ENCODE data around the gene TXNIP. TPM values are rescaled to one million over a fixed set of nuclear protein-coding genes. Genes with fewer than 3 reads are reported as not detected.
A peak's percentile ranks its signal among the peaks of the same experiment; 100 is the strongest.

TXNIP gene
- total RNA-seq, 1 experiment from 2014 or later = 27.3 TPM

DNA sequence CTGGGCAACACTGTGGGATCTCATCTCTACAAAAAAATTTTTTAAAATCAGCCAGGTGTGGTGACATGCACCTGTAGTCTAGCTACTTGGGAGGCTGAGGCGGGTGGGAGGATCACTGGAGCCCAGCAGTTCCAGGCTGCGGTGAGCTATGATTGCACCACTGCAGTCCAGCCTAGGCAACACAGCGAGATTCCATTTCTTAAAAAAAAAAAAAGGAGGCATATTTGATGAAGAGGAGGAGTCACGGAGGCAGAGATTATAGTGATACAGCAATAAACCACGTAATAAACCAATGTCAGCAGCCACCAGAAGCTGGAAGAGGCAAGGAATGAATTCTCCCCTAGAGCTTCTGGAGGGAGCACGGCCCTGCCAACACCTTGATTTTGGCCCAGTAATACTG lies 42.5 kb downstream of the TXNIP start:
- no peak for TF ChIP-seq EZH2 (IDR thresholded peaks at IDR 0.05; ENCODE audit: borderline replicate concordance, low read depth, low read length, poor library complexity, severe bottlenecking)
- TF ChIP-seq CTCF (conservative IDR thresholded peaks at IDR 0.05; ENCODE audit: low read depth, low read length) = no peak
- no peaks in the 10 kb centered on the region for H3K27me3 ChIP-seq (replicated peaks; ENCODE audit: insufficient read depth, low read depth, low read length, poor library complexity)
- H3K4me1 ChIP-seq (ENCODE audit: insufficient read depth, low read length, poor library complexity, severe bottlenecking) = peaks cover 34% of the 10 kb centered on the region
- no peaks in the 10 kb centered on the region for H3K36me3 ChIP-seq (ENCODE audit: insufficient read depth, low read length, poor library complexity, severe bottlenecking)
- no peak for DNase-seq (ENCODE audit: low spot score)
- intact Hi-C loops (cut with micrococcal nuclease; ENCODE audit: unreplicated experiment) = no loop called here
- H3K4me3 ChIP-seq (ENCODE audit: low read depth, low read length, poor library complexity, severe bottlenecking) = no peak overlapping the region
- H3K27ac ChIP-seq (ENCODE audit: low read depth, low read length, poor library complexity, severe bottlenecking) = peak overlapping the region; percentile 2
- BruUV-seq (replicated peaks) = no TSS peak
- ChIA-PET POLR2A (ENCODE audit: low non-redundant PET) (interaction anchor here (0.6 to 1.1 kb wide), 2 partner anchors 10 to 18 kb away, joined by 5 to 7 read pairs; no protein-coding TSS in a partner anchor), CTCF (interaction anchor here (1.3 kb wide), 1 partner anchor 62 kb away, joined by 3 read pairs; no protein-coding TSS in a partner anchor)
- no peaks in the 10 kb centered on the region for H3K9me3 ChIP-seq (ENCODE audit: low read depth, low read length, poor library complexity, severe bottlenecking)

DNA sequence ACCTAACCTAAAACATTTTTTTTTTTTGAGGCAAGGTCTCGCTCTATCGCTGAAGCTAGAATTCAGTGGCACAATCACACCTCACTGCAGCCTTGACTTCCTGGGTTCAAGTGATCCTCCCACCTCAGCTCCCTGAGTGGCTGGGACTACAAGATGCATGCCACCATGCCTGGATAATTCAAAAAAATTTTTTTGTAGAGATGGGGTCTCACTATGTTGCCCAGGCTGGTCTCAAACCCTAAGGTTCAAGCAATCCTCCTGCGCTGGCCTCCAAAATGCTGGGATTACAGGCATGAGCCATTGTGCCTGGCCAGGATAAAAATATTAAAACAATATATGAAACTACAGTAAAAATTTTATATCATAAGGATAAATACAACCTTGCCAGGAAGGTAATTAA lies 43.5 kb downstream of the TXNIP start:
- no peaks in the 10 kb centered on the region for H3K36me3 ChIP-seq (ENCODE audit: insufficient read depth, low read length, poor library complexity, severe bottlenecking)
- no peaks in the 10 kb centered on the region for H3K27me3 ChIP-seq (replicated peaks; ENCODE audit: insufficient read depth, low read depth, low read length, poor library complexity)
- no peak overlapping the region for H3K27ac ChIP-seq (ENCODE audit: low read depth, low read length, poor library complexity, severe bottlenecking)
- no TSS peak for BruUV-seq (replicated peaks)
- no peaks in the 10 kb centered on the region for H3K9me3 ChIP-seq (ENCODE audit: low read depth, low read length, poor library complexity, severe bottlenecking)
- H3K4me1 ChIP-seq (ENCODE audit: insufficient read depth, low read length, poor library complexity, severe bottlenecking) = peaks cover 25% of the 10 kb centered on the region
- ChIA-PET CTCF (no interaction called here), POLR2A (ENCODE audit: low non-redundant PET) (interaction anchor here (1.1 kb wide), 1 partner anchor 11 kb away, joined by 7 read pairs; no protein-coding TSS in a partner anchor)
- intact Hi-C loops (cut with micrococcal nuclease; ENCODE audit: unreplicated experiment) = no loop called here
- TF ChIP-seq EZH2 (IDR thresholded peaks at IDR 0.05; ENCODE audit: borderline replicate concordance, low read depth, low read length, poor library complexity, severe bottlenecking) = no peak
- no peak for TF ChIP-seq CTCF (conservative IDR thresholded peaks at IDR 0.05; ENCODE audit: low read depth, low read length)
- H3K4me3 ChIP-seq (ENCODE audit: low read depth, low read length, poor library complexity, severe bottlenecking) = no peak overlapping the region
- no peak for DNase-seq (ENCODE audit: low spot score)

- CTCF ChIA-PET = no interaction called here
These were observed 44.9 kb downstream of the TXNIP start for GRCh38 chr1:145951526-145951925.

More at GRCh38 chr1:145951526-145951925, 44.9 kb downstream of the TXNIP start:
- no peak for DNase-seq (ENCODE audit: low spot score)
- intact Hi-C loops (cut with micrococcal nuclease; ENCODE audit: unreplicated experiment) = loop anchor here (1.0 kb wide), 1 partner anchor 17 kb away; no protein-coding TSS in a partner anchor
- no peak overlapping the region for H3K4me3 ChIP-seq (ENCODE audit: low read depth, low read length, poor library complexity, severe bottlenecking)
- H3K4me1 ChIP-seq (ENCODE audit: insufficient read depth, low read length, poor library complexity, severe bottlenecking) = peaks cover 25% of the 10 kb centered on the region
- H3K27me3 ChIP-seq (replicated peaks; ENCODE audit: insufficient read depth, low read depth, low read length, poor library complexity) = no peaks in the 10 kb centered on the region
- no peak overlapping the region for H3K27ac ChIP-seq (ENCODE audit: low read depth, low read length, poor library complexity, severe bottlenecking)
- POLR2A ChIA-PET (ENCODE audit: low non-redundant PET) = no interaction called here
- no peaks in the 10 kb centered on the region for H3K9me3 ChIP-seq (ENCODE audit: low read depth, low read length, poor library complexity, severe bottlenecking)
- H3K36me3 ChIP-seq (ENCODE audit: insufficient read depth, low read length, poor library complexity, severe bottlenecking) = peaks cover 12% of the 10 kb centered on the region
- TF ChIP-seq CTCF (conservative IDR thresholded peaks at IDR 0.05; ENCODE audit: low read depth, low read length) (no peak), EZH2 (IDR thresholded peaks at IDR 0.05; ENCODE audit: borderline replicate concordance, low read depth, low read length, poor library complexity, severe bottlenecking) (no peak)
- BruUV-seq (replicated peaks) = no TSS peak
